ENCODE data around the gene ST8SIA1.

- TF ChIP-seq, protein P1, sequence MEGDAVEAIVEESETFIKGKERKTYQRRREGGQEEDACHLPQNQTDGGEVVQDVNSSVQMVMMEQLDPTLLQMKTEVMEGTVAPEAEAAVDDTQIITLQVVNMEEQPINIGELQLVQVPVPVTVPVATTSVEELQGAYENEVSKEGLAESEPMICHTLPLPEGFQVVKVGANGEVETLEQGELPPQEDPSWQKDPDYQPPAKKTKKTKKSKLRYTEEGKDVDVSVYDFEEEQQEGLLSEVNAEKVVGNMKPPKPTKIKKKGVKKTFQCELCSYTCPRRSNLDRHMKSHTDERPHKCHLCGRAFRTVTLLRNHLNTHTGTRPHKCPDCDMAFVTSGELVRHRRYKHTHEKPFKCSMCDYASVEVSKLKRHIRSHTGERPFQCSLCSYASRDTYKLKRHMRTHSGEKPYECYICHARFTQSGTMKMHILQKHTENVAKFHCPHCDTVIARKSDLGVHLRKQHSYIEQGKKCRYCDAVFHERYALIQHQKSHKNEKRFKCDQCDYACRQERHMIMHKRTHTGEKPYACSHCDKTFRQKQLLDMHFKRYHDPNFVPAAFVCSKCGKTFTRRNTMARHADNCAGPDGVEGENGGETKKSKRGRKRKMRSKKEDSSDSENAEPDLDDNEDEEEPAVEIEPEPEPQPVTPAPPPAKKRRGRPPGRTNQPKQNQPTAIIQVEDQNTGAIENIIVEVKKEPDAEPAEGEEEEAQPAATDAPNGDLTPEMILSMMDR (IDR thresholded peaks at IDR 0.05) = no peak
- no peak for TF ChIP-seq POLR2A (IDR thresholded peaks at IDR 0.05)
Observed at GRCh38 chr12:22334410-22335100, at the start of gene ST8SIA1.

All from right lobe of liver (tissue), 4 donors.